ENCODE data around the gene PSD2.

Gene PSD2

DNA sequence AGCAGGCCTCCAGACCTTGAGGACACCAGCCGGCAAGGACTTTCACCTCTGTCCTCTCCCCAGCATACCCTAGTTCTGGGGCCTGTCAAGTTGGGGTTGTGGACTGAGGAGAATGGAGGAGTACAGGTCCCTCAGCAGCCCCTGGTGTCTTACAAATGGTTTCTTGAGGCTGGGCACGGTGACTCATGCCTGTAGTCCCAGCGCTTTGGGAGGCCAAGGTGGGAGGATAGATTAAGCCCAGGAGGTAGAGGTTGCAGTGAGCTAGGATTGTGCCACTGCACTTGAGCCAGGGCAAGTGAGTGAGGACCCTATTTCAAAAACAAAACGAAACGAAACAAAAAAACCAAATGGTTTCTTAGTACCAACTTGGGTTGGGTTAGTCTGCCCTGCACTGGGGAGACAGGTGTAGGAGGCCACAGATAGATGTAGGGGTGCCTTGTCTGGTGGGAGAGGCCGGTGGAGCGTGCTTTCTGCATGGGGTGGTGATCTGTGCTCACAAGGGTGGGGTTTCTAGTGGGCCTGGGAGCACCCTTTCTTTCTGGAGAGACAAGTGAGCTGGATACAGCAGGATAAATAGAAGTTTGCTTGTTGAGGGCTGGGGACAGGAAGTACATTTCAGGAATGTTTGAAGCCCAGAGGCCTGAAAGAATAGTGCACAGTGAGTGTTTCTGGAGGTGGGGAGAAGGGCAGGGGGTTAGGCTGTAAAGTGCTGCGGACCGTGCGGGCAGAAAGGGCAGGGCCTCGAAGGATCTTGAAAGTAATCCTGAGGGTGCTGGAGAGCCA, 37.7 kb upstream of the PSD2 start:
- Histone ChIP-seq H3K9ac (ENCODE audit: low read depth, low read length) (no peak overlapping the region), H3K27me3 (ENCODE audit: control insufficient read depth, insufficient read depth, low read length) (peaks cover 38% of the 10 kb centered on the region), H3K4me2 (ENCODE audit: low read length) (no peak overlapping the region), H3K9me3 (replicated peaks; ENCODE audit: low read length) (no peaks in the 10 kb centered on the region), H3K4me3 (ENCODE audit: low read length) (no peak overlapping the region), H3K4me1 (ENCODE audit: control insufficient read depth, insufficient read depth, low read length) (peaks cover 8% of the 10 kb centered on the region), H3K36me3 (ENCODE audit: insufficient read depth, low read length) (no peaks in the 10 kb centered on the region)

DNA sequence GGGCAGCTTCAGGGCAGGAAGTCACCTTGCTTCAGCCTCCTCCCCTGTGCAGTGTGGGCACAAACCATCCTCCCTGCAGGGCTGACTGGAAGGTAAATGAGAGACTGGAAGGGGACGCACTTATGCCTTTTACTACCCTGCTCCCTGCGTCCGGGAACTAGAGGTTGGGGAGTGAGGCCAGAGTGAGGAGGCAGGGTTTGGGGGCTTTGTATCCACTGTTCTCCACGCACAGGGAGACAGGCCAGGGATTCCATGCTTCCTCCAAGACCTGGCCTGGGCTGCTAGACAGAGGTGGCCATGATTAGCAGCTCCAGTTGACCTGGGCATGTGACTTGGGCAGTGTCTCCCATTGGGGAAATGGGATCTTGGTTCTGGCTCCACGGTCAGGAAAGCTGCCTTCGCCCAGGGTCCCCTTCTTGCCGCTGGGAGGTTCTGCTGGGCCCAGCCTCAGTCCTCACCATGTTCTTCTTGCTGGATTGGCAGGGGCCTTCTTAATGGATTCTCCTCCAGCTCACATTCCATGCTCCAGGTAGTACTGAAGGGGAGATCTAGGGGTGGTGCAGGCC, 37.0 kb upstream of the PSD2 start:
- Histone ChIP-seq H3K27me3 (ENCODE audit: control insufficient read depth, insufficient read depth, low read length) (peaks cover 42% of the 10 kb centered on the region), H3K4me3 (ENCODE audit: low read length) (no peak overlapping the region), H3K4me1 (ENCODE audit: control insufficient read depth, insufficient read depth, low read length) (peaks cover 5% of the 10 kb centered on the region), H3K36me3 (ENCODE audit: insufficient read depth, low read length) (no peaks in the 10 kb centered on the region), H3K9me3 (replicated peaks; ENCODE audit: low read length) (no peaks in the 10 kb centered on the region), H3K4me2 (ENCODE audit: low read length) (no peak overlapping the region), H3K9ac (ENCODE audit: low read depth, low read length) (no peak overlapping the region)

DNA sequence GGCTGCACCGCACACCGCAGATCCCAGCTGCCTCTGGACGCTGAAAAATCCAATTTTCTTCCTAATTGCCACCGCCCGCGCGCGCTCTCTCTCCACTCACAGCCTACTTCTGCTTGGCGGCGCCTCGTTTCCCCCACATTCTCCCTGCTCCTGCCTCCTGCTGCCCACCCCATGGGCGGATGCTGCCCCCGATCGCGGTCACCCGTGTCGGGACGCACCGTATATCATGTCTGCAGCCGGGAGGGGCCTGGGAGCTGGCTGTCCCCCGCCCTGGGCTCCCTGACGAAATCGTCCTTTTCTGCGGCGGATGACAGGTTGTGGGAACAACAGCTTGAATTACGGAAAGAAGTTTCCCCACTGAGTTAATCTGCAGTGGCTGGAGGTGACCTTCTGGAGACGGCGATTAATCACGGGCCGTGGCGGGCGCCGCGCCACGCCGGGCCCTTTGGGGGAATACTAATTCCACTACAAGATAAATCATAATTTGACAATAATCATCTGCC, 36.3 kb upstream of the PSD2 start:
- H3K27me3 ChIP-seq (ENCODE audit: control insufficient read depth, insufficient read depth, low read length), result peaks cover 49% of the 10 kb centered on the region
- peaks cover 5% of the 10 kb centered on the region for H3K4me1 ChIP-seq (ENCODE audit: control insufficient read depth, insufficient read depth, low read length)
- H3K4me2 ChIP-seq (ENCODE audit: low read length), result no peak overlapping the region
- H3K4me3 ChIP-seq (ENCODE audit: low read length), result no peak overlapping the region
- H3K36me3 ChIP-seq (ENCODE audit: insufficient read depth, low read length), result no peaks in the 10 kb centered on the region
- H3K9ac ChIP-seq (ENCODE audit: low read depth, low read length), result no peak overlapping the region
- H3K9me3 ChIP-seq (replicated peaks; ENCODE audit: low read length), result no peaks in the 10 kb centered on the region

DNA sequence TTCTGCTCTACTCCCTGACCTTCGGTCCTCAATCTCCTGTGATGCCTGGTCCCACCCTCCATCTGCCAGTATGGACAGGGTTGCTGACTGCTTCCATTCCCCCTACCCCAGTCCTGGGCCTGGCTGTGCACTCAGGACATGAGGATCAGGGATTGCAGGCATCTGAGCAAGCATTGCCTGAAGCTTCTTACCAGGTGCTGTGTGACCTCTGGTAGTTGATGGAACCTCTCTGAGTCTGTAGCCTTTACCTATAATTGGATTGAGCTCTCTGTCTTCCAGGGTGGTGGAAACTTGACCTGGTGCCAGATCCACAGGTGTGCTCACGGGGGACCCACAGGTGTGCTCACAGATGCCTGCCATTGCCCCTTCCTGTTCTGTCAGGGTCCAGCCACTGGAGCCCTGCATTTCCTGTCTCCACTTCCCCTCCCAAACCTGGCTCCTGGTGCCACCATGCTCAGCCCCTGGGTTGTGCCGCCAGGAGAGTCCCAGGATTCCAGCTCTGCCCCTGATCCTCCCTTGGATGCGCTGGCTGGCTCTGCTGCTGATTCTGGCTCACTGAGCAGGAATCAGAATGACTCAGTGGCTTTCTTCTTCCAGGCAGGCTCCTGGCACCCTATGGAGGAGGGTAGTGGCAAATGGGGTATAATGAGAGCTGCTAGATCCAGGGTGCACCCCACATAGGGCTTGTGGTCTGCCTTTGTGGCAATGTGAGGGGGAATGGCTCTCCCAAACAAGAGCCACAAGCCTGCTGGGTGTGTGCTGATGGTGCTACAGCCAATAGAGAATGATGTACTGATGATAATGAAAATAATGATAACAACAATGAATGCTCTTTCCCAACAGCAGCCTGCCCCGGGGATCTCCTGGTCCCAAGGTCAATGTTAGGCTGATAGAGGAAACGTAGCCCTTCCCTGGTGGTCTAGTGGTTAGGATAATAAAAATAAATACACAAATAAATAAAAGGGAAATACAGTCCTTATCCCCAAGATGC, 35.2 kb upstream of the PSD2 start:
- Histone ChIP-seq H3K36me3 (ENCODE audit: insufficient read depth, low read length) (no peaks in the 10 kb centered on the region), H3K27me3 (ENCODE audit: control insufficient read depth, insufficient read depth, low read length) (peaks cover 49% of the 10 kb centered on the region), H3K4me2 (ENCODE audit: low read length) (no peak overlapping the region), H3K4me3 (ENCODE audit: low read length) (no peak overlapping the region), H3K9me3 (replicated peaks; ENCODE audit: low read length) (no peaks in the 10 kb centered on the region), H3K4me1 (ENCODE audit: control insufficient read depth, insufficient read depth, low read length) (peaks cover 12% of the 10 kb centered on the region), H3K9ac (ENCODE audit: low read depth, low read length) (no peak overlapping the region)

DNA sequence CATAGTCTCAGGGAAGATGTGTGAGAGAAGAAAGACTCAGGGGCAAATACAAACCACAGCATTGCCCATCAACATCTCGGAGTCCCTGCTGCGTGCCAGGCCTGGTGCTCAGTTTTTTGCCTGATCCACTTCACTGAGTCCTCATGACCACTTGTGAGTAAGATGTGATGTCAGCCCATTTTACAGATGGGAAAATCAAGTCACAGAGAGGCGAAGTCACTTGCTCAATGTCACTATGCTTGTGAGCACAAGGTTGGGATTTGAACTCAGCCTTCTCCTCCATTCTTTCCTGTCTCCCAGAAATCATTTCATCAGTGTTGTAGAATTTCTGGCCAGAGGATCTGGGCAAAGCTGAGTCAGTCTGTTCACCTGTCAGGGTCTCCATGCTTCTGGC, 34.6 kb upstream of the PSD2 start:
- no peak overlapping the region for H3K9ac ChIP-seq (ENCODE audit: low read depth, low read length)
- H3K4me3 ChIP-seq (ENCODE audit: low read length), result no peak overlapping the region
- H3K4me1 ChIP-seq (ENCODE audit: control insufficient read depth, insufficient read depth, low read length), result peaks cover 16% of the 10 kb centered on the region
- H3K27me3 ChIP-seq (ENCODE audit: control insufficient read depth, insufficient read depth, low read length), result peaks cover 42% of the 10 kb centered on the region
- no peaks in the 10 kb centered on the region for H3K9me3 ChIP-seq (replicated peaks; ENCODE audit: low read length)
- H3K36me3 ChIP-seq (ENCODE audit: insufficient read depth, low read length), result no peaks in the 10 kb centered on the region
- H3K4me2 ChIP-seq (ENCODE audit: low read length), result no peak overlapping the region

DNA sequence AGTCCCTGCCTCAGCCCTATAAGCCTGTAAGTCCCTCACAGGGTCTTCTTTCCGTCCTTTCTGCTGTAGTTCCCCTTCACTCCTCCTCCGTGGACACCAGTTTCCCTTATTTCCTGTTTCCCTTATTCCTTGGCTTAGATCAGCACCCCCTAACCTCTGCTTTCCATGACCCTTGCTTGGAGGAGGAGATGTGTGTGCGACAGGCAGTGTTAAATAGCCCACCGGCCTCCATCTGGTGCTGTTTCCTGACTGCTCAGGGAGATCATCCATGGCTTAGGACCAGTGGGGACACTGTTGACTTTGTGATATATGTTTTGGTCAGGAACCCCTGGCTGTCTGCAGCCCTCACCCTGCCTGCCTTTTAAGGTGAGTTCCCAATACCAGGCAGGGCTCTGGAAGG, 34.1 kb upstream of the PSD2 start:
- H3K4me3 ChIP-seq (ENCODE audit: low read length), result no peak overlapping the region
- H3K9me3 ChIP-seq (replicated peaks; ENCODE audit: low read length), result no peaks in the 10 kb centered on the region
- peaks cover 16% of the 10 kb centered on the region for H3K4me1 ChIP-seq (ENCODE audit: control insufficient read depth, insufficient read depth, low read length)
- H3K4me2 ChIP-seq (ENCODE audit: low read length), result no peak overlapping the region
- peaks cover 38% of the 10 kb centered on the region for H3K27me3 ChIP-seq (ENCODE audit: control insufficient read depth, insufficient read depth, low read length)
- no peak overlapping the region for H3K9ac ChIP-seq (ENCODE audit: low read depth, low read length)
- H3K36me3 ChIP-seq (ENCODE audit: insufficient read depth, low read length), result no peaks in the 10 kb centered on the region

DNA sequence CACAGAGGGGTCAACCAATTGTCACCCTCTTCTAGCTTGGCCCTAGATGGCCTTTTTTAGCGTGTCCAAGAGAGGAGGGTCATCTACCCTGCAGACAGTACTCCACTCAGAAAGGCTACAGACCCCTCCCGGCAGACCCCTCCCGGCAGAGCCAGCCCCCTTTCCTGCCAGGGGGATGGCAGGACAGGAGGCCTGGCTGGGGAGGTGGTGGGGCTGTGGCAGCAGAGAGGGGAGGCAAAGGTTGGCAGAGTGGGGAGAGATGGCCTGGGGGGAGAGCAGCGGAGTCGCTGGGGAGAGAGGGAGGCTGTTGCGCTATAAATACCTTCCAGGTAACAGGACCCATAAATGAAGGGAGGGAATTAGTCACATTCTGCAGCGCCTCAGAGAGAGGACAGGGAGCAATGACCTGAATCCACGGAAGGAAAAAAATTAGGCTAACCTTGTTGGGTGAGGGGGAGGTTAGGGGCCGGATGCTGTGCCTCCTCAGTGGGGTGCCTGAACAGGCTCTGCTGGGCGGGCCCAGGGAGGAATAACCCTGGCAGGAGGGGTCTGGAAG, 32.9 kb upstream of the PSD2 start:
- H3K36me3 ChIP-seq (ENCODE audit: insufficient read depth, low read length), result no peaks in the 10 kb centered on the region
- peaks cover 32% of the 10 kb centered on the region for H3K27me3 ChIP-seq (ENCODE audit: control insufficient read depth, insufficient read depth, low read length)
- no peak overlapping the region for H3K4me2 ChIP-seq (ENCODE audit: low read length)
- peaks cover 16% of the 10 kb centered on the region for H3K4me1 ChIP-seq (ENCODE audit: control insufficient read depth, insufficient read depth, low read length)
- H3K4me3 ChIP-seq (ENCODE audit: low read length), result no peak overlapping the region
- no peaks in the 10 kb centered on the region for H3K9me3 ChIP-seq (replicated peaks; ENCODE audit: low read length)
- H3K9ac ChIP-seq (ENCODE audit: low read depth, low read length), result no peak overlapping the region

DNA sequence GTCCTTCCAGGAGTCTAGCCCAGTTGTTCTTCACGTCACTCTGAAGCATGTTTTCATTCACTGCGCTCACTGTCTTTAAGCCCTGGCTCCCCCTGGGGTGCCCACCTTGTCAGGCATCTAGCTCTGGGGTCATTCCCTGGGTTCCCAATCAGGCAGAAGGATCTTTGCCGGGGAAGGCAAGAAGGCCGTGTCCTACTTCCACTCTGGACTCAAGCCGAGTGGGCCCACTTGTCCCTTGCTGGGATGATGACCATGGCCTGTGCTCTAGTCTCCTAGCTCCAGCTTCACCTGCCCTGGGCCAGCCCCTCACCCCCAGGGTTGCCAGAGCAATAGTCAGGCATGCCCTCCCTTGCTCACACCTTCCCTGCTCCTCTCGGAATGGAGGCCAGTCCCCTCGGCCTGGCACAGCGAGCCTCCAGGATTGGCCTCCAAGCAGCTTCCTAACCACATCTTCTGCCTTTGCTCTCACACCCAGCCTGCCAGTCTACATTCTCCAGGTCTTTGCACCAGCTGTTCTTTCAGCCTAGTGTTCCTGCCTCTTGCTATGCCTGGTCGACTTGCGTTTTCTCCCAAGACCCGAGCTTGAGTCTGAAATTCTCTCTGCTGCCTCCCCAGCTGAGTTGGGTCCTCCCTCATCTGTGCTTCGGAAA, 32.2 kb upstream of the PSD2 start:
- peaks cover 32% of the 10 kb centered on the region for H3K27me3 ChIP-seq (ENCODE audit: control insufficient read depth, insufficient read depth, low read length)
- H3K9ac ChIP-seq (ENCODE audit: low read depth, low read length), result no peak overlapping the region
- H3K4me2 ChIP-seq (ENCODE audit: low read length), result no peak overlapping the region
- H3K36me3 ChIP-seq (ENCODE audit: insufficient read depth, low read length), result no peaks in the 10 kb centered on the region
- peaks cover 16% of the 10 kb centered on the region for H3K4me1 ChIP-seq (ENCODE audit: control insufficient read depth, insufficient read depth, low read length)
- no peak overlapping the region for H3K4me3 ChIP-seq (ENCODE audit: low read length)
- no peaks in the 10 kb centered on the region for H3K9me3 ChIP-seq (replicated peaks; ENCODE audit: low read length)

DNA sequence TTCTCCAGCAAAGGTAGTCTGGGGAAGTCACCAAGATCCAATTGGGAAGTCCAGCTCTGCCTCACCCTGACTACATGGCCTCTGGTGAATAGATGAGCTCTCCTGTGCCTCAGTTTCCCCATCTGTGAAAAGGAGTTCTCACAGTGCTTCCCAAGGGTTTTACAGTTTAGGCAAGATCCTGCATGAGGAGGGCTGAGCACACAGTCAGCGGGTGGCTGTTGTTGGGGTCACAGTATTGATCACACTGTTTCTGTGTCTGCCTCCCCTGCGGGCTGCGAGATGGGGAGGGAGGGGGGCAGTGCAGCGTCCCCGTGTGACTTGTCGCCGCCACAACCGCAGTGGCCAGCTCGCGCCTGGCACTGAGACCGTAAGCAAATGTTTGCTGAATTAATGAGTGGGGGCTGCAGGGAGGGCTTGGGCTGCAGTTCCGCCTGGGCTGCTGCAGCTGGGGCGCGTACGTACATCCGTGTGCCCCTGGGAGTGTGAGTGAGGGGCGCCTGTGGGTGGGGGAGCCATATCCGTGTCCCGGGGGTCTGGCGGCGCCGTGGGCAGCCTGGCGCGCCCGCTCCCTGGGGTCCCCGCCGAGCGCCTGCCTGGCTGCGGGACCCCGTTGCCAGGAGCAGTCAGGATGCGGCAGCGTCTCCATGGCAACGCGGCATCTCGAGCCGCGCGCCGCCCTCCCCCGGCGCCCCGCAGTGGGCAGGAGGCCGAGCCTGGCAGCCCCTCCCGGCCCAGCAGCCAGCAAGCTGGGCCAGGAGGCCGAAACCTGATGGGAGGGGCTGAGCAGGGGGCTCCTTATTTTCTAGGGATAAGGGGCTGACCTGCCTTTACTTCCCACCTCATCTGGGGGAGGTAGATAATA, 31.4 kb upstream of the PSD2 start:
- no peak overlapping the region for H3K4me3 ChIP-seq (ENCODE audit: low read length)
- H3K4me1 ChIP-seq (ENCODE audit: control insufficient read depth, insufficient read depth, low read length), result peaks cover 21% of the 10 kb centered on the region
- no peak overlapping the region for H3K4me2 ChIP-seq (ENCODE audit: low read length)
- peaks cover 32% of the 10 kb centered on the region for H3K27me3 ChIP-seq (ENCODE audit: control insufficient read depth, insufficient read depth, low read length)
- H3K36me3 ChIP-seq (ENCODE audit: insufficient read depth, low read length), result no peaks in the 10 kb centered on the region
- no peak overlapping the region for H3K9ac ChIP-seq (ENCODE audit: low read depth, low read length)
- H3K9me3 ChIP-seq (replicated peaks; ENCODE audit: low read length), result no peaks in the 10 kb centered on the region

DNA sequence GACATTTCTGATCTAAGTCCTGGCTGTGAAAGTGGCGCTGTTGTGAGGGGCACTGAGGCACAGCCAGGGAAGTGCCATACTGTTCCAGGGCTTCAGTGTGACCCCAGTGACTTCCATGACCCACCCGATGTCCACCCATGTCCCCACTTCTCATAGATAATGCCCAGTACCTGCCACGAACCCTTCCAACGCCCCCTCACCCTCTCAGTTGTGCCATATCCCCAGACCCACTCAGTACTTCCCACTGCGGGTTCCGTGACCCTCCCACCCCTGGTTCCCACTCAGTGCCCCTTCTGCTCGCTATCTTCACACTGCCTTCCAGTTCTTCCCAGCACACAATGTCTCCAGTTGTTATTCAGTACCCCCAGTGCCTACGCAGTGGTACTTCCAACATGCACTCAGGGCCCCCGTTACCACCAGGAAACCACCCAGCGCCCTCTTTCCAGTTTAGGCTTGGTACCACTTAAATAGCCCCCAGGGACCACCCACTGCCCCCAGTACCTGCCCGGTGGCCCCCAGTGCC, 30.7 kb upstream of the PSD2 start:
- no peak overlapping the region for H3K9ac ChIP-seq (ENCODE audit: low read depth, low read length)
- H3K4me2 ChIP-seq (ENCODE audit: low read length), result peak overlapping the region; percentile 97
- H3K4me1 ChIP-seq (ENCODE audit: control insufficient read depth, insufficient read depth, low read length), result peaks cover 21% of the 10 kb centered on the region
- no peak overlapping the region for H3K4me3 ChIP-seq (ENCODE audit: low read length)
- no peaks in the 10 kb centered on the region for H3K9me3 ChIP-seq (replicated peaks; ENCODE audit: low read length)
- peaks cover 32% of the 10 kb centered on the region for H3K27me3 ChIP-seq (ENCODE audit: control insufficient read depth, insufficient read depth, low read length)
- no peaks in the 10 kb centered on the region for H3K36me3 ChIP-seq (ENCODE audit: insufficient read depth, low read length)

Measured in skeletal muscle satellite cell (primary cell).